Measurements from ENCODE around the gene TICAM1. TPM values are rescaled to one million over a fixed set of nuclear protein-coding genes. Genes with fewer than 3 reads are reported as not detected.
"Not testable (repeated sequence)": the region's sequence is repeated elsewhere in the genome, so short reads cannot be mapped to it uniquely, and the experiment has no call there.

Gene TICAM1
- total RNA-seq, 1 experiment from 2014 or later = 7.0 TPM

GRCh38 chr19:4792019-4792865 lies 39.3 kb downstream of the TICAM1 start:
- intact Hi-C loops (cut with micrococcal nuclease; ENCODE audit: unreplicated experiment) = loop anchor here (10.0 kb wide), 1 partner anchor 217 kb away; no protein-coding TSS in a partner anchor
- ChIA-PET CTCF (interaction anchor here (1.4 to 1.9 kb wide), 2 partner anchors 14 to 59 kb away, joined by 9 to 33 read pairs; no protein-coding TSS in a partner anchor), POLR2A (ENCODE audit: low non-redundant PET) (interaction anchor here (0.5 kb wide), 1 partner anchor 96 kb away, joined by 4 read pairs; no protein-coding TSS in a partner anchor)
- peak overlapping the region; percentile 93 for H3K27ac ChIP-seq (ENCODE audit: low read depth, low read length, poor library complexity, severe bottlenecking)
- peak overlapping the region; percentile 80 for H3K4me3 ChIP-seq (ENCODE audit: low read depth, low read length, poor library complexity, severe bottlenecking)
- BruUV-seq (replicated peaks); DNase-seq (ENCODE audit: low spot score); H3K27me3 ChIP-seq (replicated peaks; ENCODE audit: insufficient read depth, low read depth, low read length, poor library complexity); H3K9me3 ChIP-seq (ENCODE audit: low read depth, low read length, poor library complexity, severe bottlenecking): not testable (repeated sequence)
- peaks cover 21% of the 10 kb centered on the region for H3K4me1 ChIP-seq (ENCODE audit: insufficient read depth, low read length, poor library complexity, severe bottlenecking)
- H3K36me3 ChIP-seq (ENCODE audit: insufficient read depth, low read length, poor library complexity, severe bottlenecking) = peaks cover 32% of the 10 kb centered on the region

GRCh38 chr19:4791183-4792018 lies 40.1 kb downstream of the TICAM1 start, which contains the start of gene FEM1A:
FEM1A (plus strand) TSS chr19:4791734; CDS start chr19:4791855, 121 bp downstream.
- peak within 1 kb of the TSS; percentile 80 for H3K4me3 ChIP-seq (ENCODE audit: low read depth, low read length, poor library complexity, severe bottlenecking)
- no TSS peak for BruUV-seq (replicated peaks)
- H3K9me3 ChIP-seq (ENCODE audit: low read depth, low read length, poor library complexity, severe bottlenecking) = no peaks in the 10 kb centered on the region
- intact Hi-C loops (cut with micrococcal nuclease; ENCODE audit: unreplicated experiment) = loop anchor here (1.0 to 10.0 kb wide), 3 partner anchors 59 to 217 kb away; no protein-coding TSS in a partner anchor
- no peak for TF ChIP-seq EZH2 (IDR thresholded peaks at IDR 0.05; ENCODE audit: borderline replicate concordance, low read depth, low read length, poor library complexity, severe bottlenecking)
- peak; percentile 100 for TF ChIP-seq CTCF (conservative IDR thresholded peaks at IDR 0.05; ENCODE audit: low read depth, low read length)
- CTCF ChIA-PET = interaction anchor here (0.6 to 1.9 kb wide), 25 partner anchors 9 to 1158 kb away, joined by 3 to 33 read pairs (median 5); partner anchors contain the start of genes DPP9 and SEMA6B
- peak within 1 kb of the TSS; percentile 93 for H3K27ac ChIP-seq (ENCODE audit: low read depth, low read length, poor library complexity, severe bottlenecking)
- H3K36me3 ChIP-seq (ENCODE audit: insufficient read depth, low read length, poor library complexity, severe bottlenecking) = peaks cover 27% of the 10 kb centered on the region
- H3K27me3 ChIP-seq (replicated peaks; ENCODE audit: insufficient read depth, low read depth, low read length, poor library complexity) = no peaks in the 10 kb centered on the region
- H3K4me1 ChIP-seq (ENCODE audit: insufficient read depth, low read length, poor library complexity, severe bottlenecking) = peaks cover 21% of the 10 kb centered on the region
- POLR2A ChIA-PET (ENCODE audit: low non-redundant PET) = interaction anchor here (0.5 to 0.6 kb wide), 3 partner anchors 29 to 411 kb away, joined by 3 to 18 read pairs (median 9); no protein-coding TSS in a partner anchor
- DNase-seq (ENCODE audit: low spot score) = peak; percentile 100

GRCh38 chr19:4786412-4787016 lies 45.0 kb downstream of the TICAM1 start:
- H3K36me3 ChIP-seq (ENCODE audit: insufficient read depth, low read length, poor library complexity, severe bottlenecking); DNase-seq (ENCODE audit: low spot score); CTCF ChIA-PET; H3K9me3 ChIP-seq (ENCODE audit: low read depth, low read length, poor library complexity, severe bottlenecking); H3K4me3 ChIP-seq (ENCODE audit: low read depth, low read length, poor library complexity, severe bottlenecking); intact Hi-C loops (cut with micrococcal nuclease; ENCODE audit: unreplicated experiment); POLR2A ChIA-PET (ENCODE audit: low non-redundant PET); BruUV-seq (replicated peaks); H3K27me3 ChIP-seq (replicated peaks; ENCODE audit: insufficient read depth, low read depth, low read length, poor library complexity); H3K27ac ChIP-seq (ENCODE audit: low read depth, low read length, poor library complexity, severe bottlenecking); H3K4me1 ChIP-seq (ENCODE audit: insufficient read depth, low read length, poor library complexity, severe bottlenecking): not testable (repeated sequence)
